H1 (cell line): ENCODE data around the gene SH3RF3. TPM values are rescaled to one million over a fixed set of nuclear protein-coding genes. Genes with fewer than 3 reads are reported as not detected.

ENCODE experiments used
- CTCF ChIA-PET: fragments of 300-600 bp; sonication (Branson Sonifier 250); formaldehyde crosslinking; loops from one replicate; lab custom pipeline; 2021; ENCODE audit not compliant: partially characterized antibody; lab: Charles Lee
- POLR2A ChIA-PET: fragments of 300-600 bp; sonication (Branson Sonifier 250); formaldehyde crosslinking; loops from one replicate; lab custom pipeline; 2021; ENCODE audit warnings: inconsistent platforms; ENCODE audit not compliant: partially characterized antibody; lab: Charles Lee
- DNase-seq, 2 experiments: peaks; one replicate each; pipeline versions ENCODE4 v3.0.0 to v3.0.0-alpha.2; 2010 to 2022; ENCODE audit warnings: low spot score in 2 of 2, low read depth in 1 of 2, mixed read lengths in 1 of 2
- FAIRE-seq: peaks from 2 replicates; lab custom pipeline; 2011; peaks lifted over from hg19 to GRCh38; lab: Jason Lieb, UNC
- H2AFZ ChIP-seq: 2 replicates; pipeline ENCODE4 v1.8.1; 2012; ENCODE audit warnings: low read length, inconsistent platforms
- H2AK5ac ChIP-seq: 2 replicates; pipeline ENCODE4 v1.6.1; 2013; ENCODE audit warnings: low read depth, low read length
- H2BK120ac ChIP-seq: replicated peaks from 2 replicates; pipeline ENCODE3; 2013; ENCODE audit warnings: low read depth, low read length, inconsistent platforms
- H2BK12ac ChIP-seq: 2 replicates; pipeline ENCODE4 v1.6.1; 2013; ENCODE audit warnings: low read depth, low read length
- H2BK15ac ChIP-seq: 2 replicates; pipeline ENCODE4 v1.6.1; 2013; ENCODE audit warnings: low read length
- H2BK20ac ChIP-seq: 2 replicates; pipeline ENCODE4 v1.6.1; 2013; ENCODE audit warnings: low read length
- H2BK5ac ChIP-seq: 2 replicates; pipeline ENCODE4 v1.6.1; 2013; ENCODE audit warnings: low read depth, low read length
- H3K14ac ChIP-seq: 2 replicates; pipeline ENCODE4 v1.6.1; 2013; ENCODE audit warnings: inconsistent platforms; ENCODE audit not compliant: insufficient read length
- H3K18ac ChIP-seq: 2 replicates; pipeline ENCODE4 v1.6.1; 2013; ENCODE audit warnings: low read length; ENCODE audit errors: extremely low read depth
- H3K23ac ChIP-seq: 2 replicates; pipeline ENCODE4 v1.6.1; 2013; ENCODE audit warnings: inconsistent platforms; ENCODE audit not compliant: insufficient read length
- H3K23me2 ChIP-seq: 2 replicates; pipeline ENCODE4 v1.6.1; 2013; ENCODE audit warnings: low read depth, low read length
- H3K27ac ChIP-seq: 2 replicates; pipeline ENCODE4 v1.6.1; 2011; ENCODE audit warnings: low read depth, low read length, inconsistent platforms
- H3K27me3 ChIP-seq, 4 experiments: replicated peaks in 1 of 4; 1 replicate in 1 of 4; 2 replicates in 3 of 4; pipeline versions ENCODE4 v1.6.1 to v1.8.1; 2011 to 2013; ENCODE audit warnings: low read length in 3 of 4, mild to moderate bottlenecking in 3 of 4, inconsistent platforms in 2 of 4, mixed read lengths in 2 of 4, moderate library complexity in 1 of 4; ENCODE audit not compliant: control insufficient read depth in 3 of 4, insufficient read depth in 3 of 4; ENCODE audit errors: extremely low read depth in 1 of 4
- H3K36me3 ChIP-seq, 4 experiments: 2 replicates each; pipeline versions ENCODE4 v1.6.1 to v1.8.1; 2011 to 2013; ENCODE audit warnings: mild to moderate bottlenecking in 4 of 4, low read length in 3 of 4, moderate library complexity in 2 of 4, control low read depth in 1 of 4, inconsistent platforms in 1 of 4; ENCODE audit not compliant: insufficient read depth in 4 of 4, control insufficient read depth in 2 of 4
- H3K4ac ChIP-seq: replicated peaks from 2 replicates; pipeline ENCODE3; 2013; ENCODE audit warnings: low read length, low read depth, mixed read lengths, inconsistent platforms; ENCODE audit not compliant: insufficient read length
- H3K4me1 ChIP-seq, 4 experiments: replicated peaks in 1 of 4; 1 replicate in 1 of 4; 2 replicates in 3 of 4; pipeline versions ENCODE4 v1.6.1 to v1.8.1; 2011 to 2013; ENCODE audit warnings: low read length in 3 of 4, inconsistent platforms in 2 of 4, mixed read lengths in 1 of 4; ENCODE audit not compliant: insufficient read depth in 4 of 4, control insufficient read depth in 3 of 4
- H3K4me2 ChIP-seq, 2 experiments: 2 replicates each; pipeline versions ENCODE4 v1.6.1 to v1.8.1; 2011 to 2013; ENCODE audit warnings: low read depth in 2 of 2, low read length in 2 of 2, control low read depth in 1 of 2, inconsistent platforms in 1 of 2, mild to moderate bottlenecking in 1 of 2; ENCODE audit not compliant: insufficient read depth in 1 of 2
- H3K4me3 ChIP-seq, 4 experiments: fragments of 200-600, 300-600 bp in 1 of 4; sonication (generic), shearing (Covaris generic), sonication (Bioruptor Twin) in 1 of 4; 2 replicates each; pipeline versions ENCODE4 v1.5.1 to v1.8.1; 2011 to 2016; ENCODE audit warnings: low read length in 4 of 4, low read depth in 3 of 4, control low read depth in 2 of 4, inconsistent platforms in 2 of 4, mild to moderate bottlenecking in 2 of 4, mixed read lengths in 1 of 4, moderate library complexity in 1 of 4; ENCODE audit not compliant: insufficient read depth in 2 of 4; ENCODE audit errors: extremely low read depth in 1 of 4
- H3K56ac ChIP-seq: replicated peaks from 2 replicates; pipeline ENCODE3; 2013; ENCODE audit warnings: low read depth, mild to moderate bottlenecking, mixed read lengths, low read length, inconsistent platforms; ENCODE audit not compliant: insufficient read length
- H3K79me1 ChIP-seq: 2 replicates; pipeline ENCODE4 v1.6.1; 2013; ENCODE audit warnings: low read depth, low read length, control low read depth
- H3K79me2 ChIP-seq, 2 experiments: 2 replicates each; pipeline versions ENCODE4 v1.6.1 to v1.8.1; 2012 to 2013; ENCODE audit warnings: low read length in 2 of 2, mild to moderate bottlenecking in 2 of 2, inconsistent platforms in 1 of 2; ENCODE audit not compliant: insufficient read depth in 2 of 2, control insufficient read depth in 1 of 2
- H3K9ac ChIP-seq, 4 experiments: replicated peaks in 1 of 4; 1 replicate in 1 of 4; 2 replicates in 3 of 4; pipeline versions ENCODE4 v1.6.1 to v1.8.1; 2011 to 2013; ENCODE audit warnings: low read depth in 3 of 4, low read length in 3 of 4, control low read depth in 2 of 4, mild to moderate bottlenecking in 2 of 4, moderate library complexity in 2 of 4, inconsistent platforms in 1 of 4; ENCODE audit errors: extremely low read depth in 1 of 4
- H3K9me3 ChIP-seq, 2 experiments: 2 replicates each; pipeline versions ENCODE4 v1.6.1 to v1.8.1; 2012 to 2013; ENCODE audit warnings: mild to moderate bottlenecking in 2 of 2, moderate library complexity in 2 of 2, control low read depth in 1 of 2, inconsistent platforms in 1 of 2, low read depth in 1 of 2, low read length in 1 of 2, mixed read lengths in 1 of 2; ENCODE audit not compliant: insufficient read depth in 2 of 2
- H4K20me1 ChIP-seq, 2 experiments: replicated peaks in 1 of 2; 2 replicates each; pipeline versions ENCODE3 to v1.8.1; 2011 to 2013; ENCODE audit warnings: inconsistent platforms in 2 of 2, low read length in 2 of 2, mild to moderate bottlenecking in 1 of 2; ENCODE audit not compliant: insufficient read depth in 2 of 2, control insufficient read depth in 1 of 2
- H4K5ac ChIP-seq: 2 replicates; pipeline ENCODE4 v1.6.1; 2013; ENCODE audit warnings: low read length, low read depth, mixed read lengths, inconsistent platforms; ENCODE audit not compliant: insufficient read length
- H4K8ac ChIP-seq: 2 replicates; pipeline ENCODE4 v1.8.0; 2013; ENCODE audit warnings: mild to moderate bottlenecking, moderate library complexity, low read length, inconsistent platforms; ENCODE audit not compliant: insufficient read depth; ENCODE audit errors: extremely low read depth
- H4K91ac ChIP-seq: replicated peaks from 2 replicates; pipeline ENCODE3; 2013; ENCODE audit warnings: low read length, mixed read lengths, inconsistent platforms; ENCODE audit not compliant: insufficient read length
- KDM1A ChIP-seq: fragments of 200-600, 300-600 bp; sonication (generic); IDR thresholded peaks from 2 replicates; pipeline ENCODE4 v1.7.1; 2016; ENCODE audit warnings: mild to moderate bottlenecking, low read length, borderline replicate concordance
- RAD21 ChIP-seq, 2 experiments: IDR thresholded peaks in 1 of 2; conservative IDR thresholded peaks in 1 of 2; 2 replicates each; pipeline ENCODE4 v1.6.1; 2011; ENCODE audit warnings: low read depth in 2 of 2, low read length in 2 of 2, improper control_type of control experiment in 1 of 2, inconsistent platforms in 1 of 2, mild to moderate bottlenecking in 1 of 2, moderate library complexity in 1 of 2
- WGBS, 2 experiments: shearing (Covaris generic) in 1 of 2; methylation state at CpG; one replicate each; pipeline versions ENCODE4 v1.1.6 to v1.1.7; 2013 to 2015; ENCODE audit warnings: low lambda C conversion rate in 2 of 2, mixed read lengths in 2 of 2, inconsistent platforms in 1 of 2, low coverage in 1 of 2, missing lambda C conversion rate in 1 of 2; ENCODE audit not compliant: insufficient replicate concordance in 2 of 2, insufficient coverage in 1 of 2, insufficient read length in 1 of 2; ENCODE audit errors: extremely low coverage in 1 of 2, missing lambda C conversion rate in 1 of 2; 5-methylcytosine and 5-hydroxymethylcytosine counted together
- polyA plus RNA-seq, 7 experiments: library from polyadenylated mRNA; depleted of rRNA in 3 of 7; stranded (reverse) in 5 of 7; unstranded in 2 of 7; fragments of >200 nt in 5 of 7; fragments of 200-250 nt in 2 of 7; gene quantifications; 1 replicate in 5 of 7; 2 replicates in 1 of 7; 4 replicates in 1 of 7; pipeline versions ENCODE4 v1.2.1 to v1.2.3, GENCODE V29; 2011 to 2013; ENCODE audit warnings: missing spikeins in 2 of 7, mixed read lengths in 2 of 7
- total RNA-seq: library from RNA; stranded (reverse); fragmentation: NEBNext Ultra II Directional; extraction: Animal tissue kit (Norgen Biotek cat#: 25700); gene quantifications from 2 replicates; pipeline ENCODE4 v1.2.1, GENCODE V29; 2021

Gene SH3RF3
- total and polyA plus RNA-seq, 2 of the 8 experiments (the other 6 are each of a cell fraction or from before 2014, with no cell fraction given): 0.11 to 0.65 TPM

- Histone ChIP-seq H3K9ac (no peak overlapping the region), H2BK120ac (no peak overlapping the region), H2BK5ac (no peak overlapping the region), H3K79me1 (no peaks in the 10 kb centered on the region), H4K20me1 (no peaks in the 10 kb centered on the region), H2AK5ac (no peak overlapping the region), H3K56ac (no peak overlapping the region), H3K23ac (no peak overlapping the region), H3K4me1 (peaks cover 0 to 4% (median 2%) of the 10 kb centered on the region in 4 experiments; a peak in 4 of 7 replicates), H2BK15ac (no peak overlapping the region), H3K23me2 (no peaks in the 10 kb centered on the region), H3K18ac (no peak overlapping the region), H2AFZ (no peak overlapping the region), H4K8ac (no peak overlapping the region), H3K4me2 (no peak overlapping the region), H2BK12ac (no peak overlapping the region), H3K4me3 (no peak overlapping the region), H3K27me3 (no peaks in the 10 kb centered on the region), H4K91ac (no peak overlapping the region), H4K5ac (no peak overlapping the region), H3K27ac (no peak overlapping the region), H3K36me3 (no peaks in the 10 kb centered on the region), H3K79me2 (no peaks in the 10 kb centered on the region), H3K9me3 (no peaks in the 10 kb centered on the region), H2BK20ac (no peak overlapping the region), H3K4ac (no peak overlapping the region), H3K14ac (no peak overlapping the region)
- FAIRE-seq (no peak), DNase-seq (no peak)
- no peak for TF ChIP-seq KDM1A
- no peak for TF ChIP-seq RAD21 (IDR thresholded peaks at IDR 0.05 in 1 of 2, conservative IDR thresholded peaks at IDR 0.05 in 1 of 2; ENCODE audit: low read depth in 2 of 2, low read length in 2 of 2)
- ChIA-PET POLR2A (no interaction called here), CTCF (interaction anchor here (0.7 to 2.6 kb wide), 10 partner anchors 8 to 285 kb away, joined by 3 to 13 read pairs (median 4); no protein-coding TSS in a partner anchor)
- WGBS, 2 experiments: 87% methylated on average over 11 of the region's 11 CpGs; no CpG with 5 or more reads in 1 of the 2 experiments
Observed at GRCh38 chr2:109225170-109225782, 96.3 kb downstream of the SH3RF3 start.
